SJSA1 (cell line): Measurements from ENCODE around the gene EIF4G1. TPM values are rescaled to one million over a fixed set of nuclear protein-coding genes. Genes with fewer than 3 reads are reported as not detected.
A peak's percentile ranks its signal among the peaks of the same experiment; 100 is the strongest.

Source experiments
- DNase-seq, 2 experiments: peaks; one replicate each; pipeline ENCODE4 v3.0.0-alpha.2; 2015 to 2020; ENCODE audit warnings: low spot score in 2 of 2, low read depth in 1 of 2
- H3K27ac ChIP-seq: fragments of 250-450 bp; sonication (Bioruptor Pico); 2 replicates; pipeline ENCODE4 v1.5.1; 2020; ENCODE audit warnings: mild to moderate bottlenecking, moderate library complexity
- H3K27me3 ChIP-seq: fragments of 250-450 bp; sonication (Bioruptor Pico); replicated peaks from 2 replicates; pipeline ENCODE4 v1.5.1; 2020; ENCODE audit warnings: mild to moderate bottlenecking, moderate library complexity
- H3K36me3 ChIP-seq: fragments of 250-450 bp; sonication (Bioruptor Pico); 2 replicates; pipeline ENCODE4 v1.5.1; 2020; ENCODE audit warnings: mild to moderate bottlenecking
- H3K4me1 ChIP-seq: fragments of 250-450 bp; sonication (Bioruptor Pico); replicated peaks from 2 replicates; pipeline ENCODE4 v1.6.1; 2021; ENCODE audit warnings: mild to moderate bottlenecking
- H3K4me3 ChIP-seq: fragments of 250-450 bp; sonication (Bioruptor Pico); 2 replicates; pipeline ENCODE4 v1.5.1; 2020; ENCODE audit warnings: mild to moderate bottlenecking
- H3K9me3 ChIP-seq: fragments of 250-450 bp; sonication (Bioruptor Pico); replicated peaks from 2 replicates; pipeline ENCODE4 v1.5.1; 2020; ENCODE audit warnings: mild to moderate bottlenecking
- total RNA-seq: library from RNA; depleted of rRNA; stranded (reverse); fragments of >200 nt; shearing (Covaris generic); gene quantifications from 2 replicates; pipeline ENCODE4 v1.2.3, GENCODE V29; 2014

Gene EIF4G1
- total RNA-seq, 1 experiment from 2014 or later, result 257 TPM

GRCh38 chr3:184291738-184292445 is 22.5 kb upstream of the EIF4G1 start:
- Histone ChIP-seq H3K36me3 (no peaks in the 10 kb centered on the region), H3K4me1 (no peaks in the 10 kb centered on the region), H3K27me3 (0 out of 2 replicates have a peak, but pooled peaks cover 3% of the 10 kb centered on the region), H3K4me3 (no peak overlapping the region), H3K27ac (no peak overlapping the region), H3K9me3 (no peaks in the 10 kb centered on the region)
- DNase-seq, result no peak

- no peak overlapping the region for H3K27ac ChIP-seq
- H3K27me3 ChIP-seq, result no peaks in the 10 kb centered on the region
- H3K4me1 ChIP-seq, result peaks cover 14% of the 10 kb centered on the region
- no peak for DNase-seq
- H3K36me3 ChIP-seq, result peaks cover 17% of the 10 kb centered on the region
- H3K4me3 ChIP-seq, result no peak overlapping the region
- no peaks in the 10 kb centered on the region for H3K9me3 ChIP-seq
Observed at GRCh38 chr3:184295771-184296170, 18.6 kb upstream of the EIF4G1 start.

DNA sequence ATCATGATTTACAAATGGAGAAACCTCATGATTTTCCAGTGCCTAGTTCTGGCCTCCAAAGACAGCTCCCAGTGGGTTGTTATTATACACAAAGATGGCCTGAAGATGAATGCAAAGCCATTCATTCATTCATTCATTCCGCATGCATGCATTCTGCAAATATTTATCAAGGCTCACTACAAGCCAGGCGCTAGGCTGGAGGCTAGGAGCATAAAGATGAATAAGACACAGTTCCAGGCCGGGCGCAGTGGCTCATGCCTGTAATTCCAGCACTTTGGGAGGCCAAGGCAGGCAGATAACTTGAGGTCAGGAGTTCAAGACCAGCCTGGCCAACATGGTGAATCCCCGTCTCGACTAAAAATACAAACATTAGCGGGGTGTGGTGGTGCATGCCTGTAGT is 17.8 kb upstream of the EIF4G1 start:
- peaks cover 16% of the 10 kb centered on the region for H3K4me1 ChIP-seq
- no peaks in the 10 kb centered on the region for H3K27me3 ChIP-seq
- DNase-seq, result no peak
- H3K27ac ChIP-seq, result no peak overlapping the region
- H3K9me3 ChIP-seq, result no peaks in the 10 kb centered on the region
- no peak overlapping the region for H3K4me3 ChIP-seq
- H3K36me3 ChIP-seq, result peaks cover 26% of the 10 kb centered on the region

GRCh38 chr3:184298759-184299487 is 15.5 kb upstream of the EIF4G1 start, which contains the start of gene PSMD2:
TSS of gene PSMD2 (plus strand) at chr3:184299241. CDS start at chr3:184299267, 26 bp downstream.
- Histone ChIP-seq H3K4me3 (peak within 1 kb of the TSS; percentile 82), H3K27me3 (no peaks in the 10 kb centered on the region), H3K27ac (peak within 1 kb of the TSS; percentile 50), H3K9me3 (no peaks in the 10 kb centered on the region), H3K4me1 (peaks cover 16% of the 10 kb centered on the region), H3K36me3 (peaks cover 49% of the 10 kb centered on the region)
- peak; percentile 91 to 97 for DNase-seq

DNA sequence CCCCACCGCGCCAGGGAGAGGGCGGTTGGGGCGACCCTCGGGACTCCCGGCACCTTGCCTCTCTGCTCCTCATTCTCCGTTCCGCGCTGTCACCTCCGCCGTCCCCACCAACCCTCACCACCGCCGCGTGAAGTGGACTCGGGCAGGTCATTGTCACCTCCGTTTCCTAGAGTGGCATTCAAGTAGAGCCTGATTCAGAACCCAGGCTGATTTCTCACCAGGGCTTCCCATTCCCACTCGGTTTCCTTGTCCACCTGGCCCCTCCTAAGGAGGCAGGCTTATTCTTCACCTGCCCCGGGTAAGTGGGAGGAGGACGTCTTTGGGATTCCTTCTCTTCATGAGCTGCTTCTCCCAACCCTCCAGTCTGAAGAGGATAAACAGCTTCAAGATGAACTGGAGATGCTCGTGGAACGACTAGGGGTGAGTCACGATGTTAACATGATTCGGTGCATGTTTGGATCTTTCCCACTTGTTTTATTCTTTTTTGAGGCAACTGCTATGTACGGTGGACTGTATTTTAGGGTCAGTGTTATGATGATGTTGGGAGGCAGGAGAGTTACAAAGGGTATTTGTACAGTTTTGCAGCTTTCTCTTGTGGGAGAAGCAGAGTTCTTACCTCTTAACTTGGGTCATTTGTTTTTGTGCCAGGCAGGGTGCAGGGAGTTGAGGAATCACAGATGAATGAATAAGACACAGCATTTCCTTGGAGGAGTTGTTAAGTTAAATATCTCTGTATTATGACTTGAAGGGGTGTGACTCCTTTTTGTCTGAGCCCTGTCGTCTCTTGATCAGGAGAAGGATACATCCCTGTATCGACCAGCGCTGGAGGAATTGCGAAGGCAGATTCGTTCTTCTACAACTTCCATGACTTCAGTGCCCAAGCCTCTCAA is 14.7 kb upstream of the EIF4G1 start:
- peak overlapping the region; percentile 50 for H3K27ac ChIP-seq
- H3K4me1 ChIP-seq, result peaks cover 16% of the 10 kb centered on the region
- H3K4me3 ChIP-seq, result peak overlapping the region; percentile 82
- peak in 1 of 2 experiments; percentile 26 for DNase-seq
- peaks cover 57% of the 10 kb centered on the region for H3K36me3 ChIP-seq
- no peaks in the 10 kb centered on the region for H3K9me3 ChIP-seq
- no peaks in the 10 kb centered on the region for H3K27me3 ChIP-seq

DNA sequence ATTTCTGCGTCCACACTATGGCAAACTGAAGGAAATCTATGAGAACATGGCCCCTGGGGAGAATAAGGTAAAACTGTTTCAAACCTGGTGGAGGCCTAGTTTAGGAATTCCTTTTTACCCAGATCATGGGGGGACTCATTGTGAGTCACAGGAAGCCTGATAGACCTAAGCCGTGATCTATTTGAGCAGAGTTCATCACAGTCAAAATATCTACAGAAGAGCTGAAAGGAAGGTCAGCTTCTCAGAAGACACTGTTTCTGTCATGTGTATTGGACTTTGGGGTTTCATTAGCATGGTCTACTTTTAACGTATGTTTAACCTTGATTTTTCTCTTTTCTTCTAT is 14.1 kb upstream of the EIF4G1 start:
- Histone ChIP-seq H3K36me3 (peaks cover 63% of the 10 kb centered on the region), H3K4me1 (peaks cover 16% of the 10 kb centered on the region)
- no peak for DNase-seq

DNA sequence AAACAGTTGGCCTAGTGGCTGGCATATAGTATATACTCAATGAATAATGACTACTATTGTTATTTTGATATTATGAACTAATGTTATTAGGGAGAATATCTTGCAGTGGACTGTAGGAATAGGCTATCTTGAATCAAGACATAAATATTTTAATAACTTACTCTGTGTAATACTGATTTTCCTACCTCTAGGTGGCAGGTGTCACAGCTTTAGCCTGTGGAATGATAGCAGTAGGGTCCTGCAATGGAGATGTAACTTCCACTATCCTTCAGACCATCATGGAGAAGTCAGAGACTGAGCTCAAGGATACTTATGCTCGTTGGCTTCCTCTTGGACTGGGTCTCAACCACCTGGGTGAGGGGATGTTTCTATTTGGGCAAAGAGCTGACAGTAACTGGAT is 8.8 kb upstream of the EIF4G1 start:
- H3K27ac ChIP-seq, result no peak overlapping the region
- DNase-seq, result no peak
- peaks cover 3% of the 10 kb centered on the region for H3K4me1 ChIP-seq
- no peak overlapping the region for H3K4me3 ChIP-seq
- H3K36me3 ChIP-seq, result peaks cover 91% of the 10 kb centered on the region
- no peaks in the 10 kb centered on the region for H3K27me3 ChIP-seq
- no peaks in the 10 kb centered on the region for H3K9me3 ChIP-seq

More for the DNA sequence above, 14.1 kb upstream of the EIF4G1 start:
- Histone ChIP-seq H3K27ac (peak overlapping the region; percentile 50), H3K27me3 (no peaks in the 10 kb centered on the region), H3K4me3 (peak overlapping the region; percentile 82), H3K9me3 (no peaks in the 10 kb centered on the region)

DNA sequence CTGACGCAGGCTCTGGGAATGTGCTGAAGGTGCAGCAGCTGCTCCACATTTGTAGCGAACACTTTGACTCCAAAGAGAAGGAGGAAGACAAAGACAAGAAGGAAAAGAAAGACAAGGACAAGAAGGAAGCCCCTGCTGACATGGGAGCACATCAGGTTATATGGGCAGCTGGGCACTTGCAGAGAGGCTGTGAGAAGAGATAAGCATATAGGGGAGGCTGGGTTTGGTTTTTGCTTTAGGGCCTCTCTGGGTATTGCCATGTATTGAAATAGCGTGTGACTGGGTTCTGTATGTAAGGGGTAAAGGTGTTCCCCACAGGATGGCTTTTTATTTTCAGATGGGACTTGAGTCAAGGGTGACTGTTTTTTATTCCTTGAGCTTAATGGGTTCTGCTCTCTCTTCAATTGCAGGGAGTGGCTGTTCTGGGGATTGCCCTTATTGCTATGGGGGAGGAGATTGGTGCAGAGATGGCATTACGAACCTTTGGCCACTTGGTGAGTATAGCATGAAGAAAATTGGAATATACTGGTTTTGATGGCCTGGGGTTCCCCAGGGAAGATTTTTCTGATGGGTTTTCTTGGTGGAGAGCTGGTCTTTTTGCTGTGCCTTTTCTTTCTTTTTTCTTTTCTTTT is 7.9 kb upstream of the EIF4G1 start:
- Histone ChIP-seq H3K4me3 (no peak overlapping the region), H3K36me3 (peaks cover 82% of the 10 kb centered on the region), H3K9me3 (no peaks in the 10 kb centered on the region), H3K27ac (no peak overlapping the region), H3K27me3 (no peaks in the 10 kb centered on the region), H3K4me1 (no peaks in the 10 kb centered on the region)
- no peak for DNase-seq

GRCh38 chr3:184307915-184308314 is 6.5 kb upstream of the EIF4G1 start:
- Histone ChIP-seq H3K4me1 (no peaks in the 10 kb centered on the region), H3K27me3 (no peaks in the 10 kb centered on the region), H3K9me3 (no peaks in the 10 kb centered on the region), H3K4me3 (no peak overlapping the region), H3K27ac (no peak overlapping the region), H3K36me3 (peaks cover 68% of the 10 kb centered on the region)
- DNase-seq, result no peak

DNA sequence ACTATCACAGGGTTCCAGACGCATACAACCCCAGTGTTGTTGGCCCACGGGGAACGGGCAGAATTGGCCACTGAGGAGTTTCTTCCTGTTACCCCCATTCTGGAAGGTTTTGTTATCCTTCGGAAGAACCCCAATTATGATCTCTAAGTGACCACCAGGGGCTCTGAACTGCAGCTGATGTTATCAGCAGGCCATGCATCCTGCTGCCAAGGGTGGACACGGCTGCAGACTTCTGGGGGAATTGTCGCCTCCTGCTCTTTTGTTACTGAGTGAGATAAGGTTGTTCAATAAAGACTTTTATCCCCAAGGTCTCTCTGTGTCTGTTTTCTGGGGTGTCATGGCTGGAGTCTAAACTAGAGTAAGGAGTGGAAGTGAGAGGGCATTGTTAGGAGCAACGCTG is 5.7 kb upstream of the EIF4G1 start:
- Histone ChIP-seq H3K36me3 (peaks cover 60% of the 10 kb centered on the region), H3K4me1 (no peaks in the 10 kb centered on the region), H3K4me3 (no peak overlapping the region), H3K27ac (no peak overlapping the region), H3K9me3 (no peaks in the 10 kb centered on the region), H3K27me3 (no peaks in the 10 kb centered on the region)
- no peak for DNase-seq

GRCh38 chr3:184311633-184312032 is 2.8 kb upstream of the EIF4G1 start:
- no peak for DNase-seq
- Histone ChIP-seq H3K27me3 (no peaks in the 10 kb centered on the region), H3K36me3 (peaks cover 48% of the 10 kb centered on the region), H3K9me3 (no peaks in the 10 kb centered on the region), H3K4me1 (peaks cover 7% of the 10 kb centered on the region), H3K4me3 (no peak overlapping the region), H3K27ac (no peak overlapping the region)

DNA sequence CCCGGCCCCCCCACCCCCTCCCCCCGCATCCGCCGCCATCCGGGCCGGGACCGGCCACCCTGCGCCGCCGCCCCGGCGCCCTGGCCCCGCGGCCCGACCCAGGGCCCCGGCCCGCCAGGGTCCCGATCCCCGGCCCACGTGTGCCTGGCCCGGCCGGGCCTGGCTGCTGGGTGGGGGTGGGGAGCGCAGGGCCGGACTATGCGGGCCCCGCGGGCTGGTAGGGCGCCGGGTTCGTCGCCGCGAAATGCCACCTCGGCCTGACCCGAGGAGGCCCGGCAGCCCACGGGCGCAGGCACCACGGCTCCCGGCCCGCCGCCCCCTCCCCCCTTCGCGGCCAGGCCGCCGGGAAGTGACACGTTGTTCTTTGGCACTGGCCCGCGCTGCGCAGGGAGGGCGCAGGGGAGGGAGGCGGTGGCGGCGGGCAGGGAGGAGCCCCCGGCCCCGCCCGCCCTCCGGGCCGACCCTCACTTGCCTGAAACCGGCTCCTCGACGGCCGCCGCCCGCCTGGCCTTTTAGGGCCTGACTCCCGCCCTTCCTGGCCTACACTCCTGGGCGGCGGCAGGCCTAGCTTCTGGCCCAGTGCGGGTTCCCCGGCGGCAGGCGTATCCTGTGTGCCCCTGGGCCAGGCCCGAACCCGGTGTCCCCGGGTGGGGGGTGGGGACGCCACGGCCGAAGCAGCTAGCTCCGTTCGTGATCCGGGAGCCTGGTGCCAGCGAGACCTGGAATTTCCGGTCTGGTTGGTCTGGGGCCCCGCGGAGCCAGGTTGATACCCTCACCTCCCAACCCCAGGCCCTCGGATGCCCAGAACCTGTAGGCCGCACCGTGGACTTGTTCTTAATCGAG is 515 bp downstream of the EIF4G1 start:
- DNase-seq, result peak; percentile 58 to 77

DNA sequence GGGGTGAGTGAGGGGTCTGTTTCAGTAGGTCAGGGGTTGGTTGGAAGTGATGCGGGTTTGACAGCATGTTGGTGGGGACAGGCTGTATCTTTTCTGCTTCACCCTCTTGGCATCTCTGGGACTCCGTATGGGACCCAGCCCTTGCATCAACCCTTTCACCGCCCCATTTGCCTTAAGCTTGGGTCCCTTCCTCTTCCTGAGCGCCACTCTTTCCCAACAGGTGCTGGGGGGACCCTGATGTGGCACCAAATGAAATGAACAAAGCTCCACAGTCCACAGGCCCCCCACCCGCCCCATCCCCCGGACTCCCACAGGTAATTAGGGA is 1.1 kb downstream of the EIF4G1 start:
- peaks cover 41% of the 10 kb centered on the region for H3K4me1 ChIP-seq
- H3K27me3 ChIP-seq, result no peaks in the 10 kb centered on the region
- H3K27ac ChIP-seq, result peak overlapping the region; percentile 96
- H3K36me3 ChIP-seq, result peaks cover 55% of the 10 kb centered on the region
- H3K4me3 ChIP-seq, result peak overlapping the region; percentile 99
- no peaks in the 10 kb centered on the region for H3K9me3 ChIP-seq
- DNase-seq, result no peak

More for the DNA sequence above, 515 bp downstream of the EIF4G1 start:
- Histone ChIP-seq H3K27me3 (no peaks in the 10 kb centered on the region), H3K36me3 (peaks cover 50% of the 10 kb centered on the region), H3K9me3 (no peaks in the 10 kb centered on the region), H3K4me3 (peak overlapping the region; percentile 99), H3K27ac (peak overlapping the region; percentile 96), H3K4me1 (peaks cover 35% of the 10 kb centered on the region)
